ENCODE results near the gene CLIP2. TPM values are rescaled to one million over a fixed set of nuclear protein-coding genes. Genes with fewer than 3 reads are reported as not detected.
"Not testable (repeated sequence)": the region's sequence is repeated elsewhere in the genome, so short reads cannot be mapped to it uniquely, and the experiment has no call there.

The CLIP2 gene
- total RNA-seq, 1 donor from 2014 or later = 32.6 TPM

- Mint-ChIP-seq H3K36me3 (ENCODE audit: low read depth) (no peaks in the 10 kb centered on the region), H3K4me1 (ENCODE audit: low read depth) (no peaks in the 10 kb centered on the region), H3K4me3 (ENCODE audit: unreplicated experiment) (no peak overlapping the region), H3K27me3 (ENCODE audit: low read depth) (no peaks in the 10 kb centered on the region), H3K27ac (ENCODE audit: unreplicated experiment) (no peak overlapping the region), H3K9me3 (ENCODE audit: low read depth) (no peaks in the 10 kb centered on the region)
- no peak for TF ChIP-seq CTCF (IDR thresholded peaks at IDR 0.05)
- DNase-seq (ENCODE audit: low spot score) = no peak
These were observed 120.4 kb downstream of the CLIP2 start for GRCh38 chr7:74409571-74409970.

- DNase-seq (ENCODE audit: low spot score) = no peak
These were observed 121.6 kb downstream of the CLIP2 start for GRCh38 chr7:74410772-74411171.

GRCh38 chr7:74411571-74411970 is 122.4 kb downstream of the CLIP2 start:
- H3K36me3 Mint-ChIP-seq (ENCODE audit: low read depth); H3K9me3 Mint-ChIP-seq (ENCODE audit: low read depth); H3K27me3 Mint-ChIP-seq (ENCODE audit: low read depth); H3K4me3 Mint-ChIP-seq (ENCODE audit: unreplicated experiment); H3K4me1 Mint-ChIP-seq (ENCODE audit: low read depth); H3K27ac Mint-ChIP-seq (ENCODE audit: unreplicated experiment): not testable (repeated sequence)
- peak; percentile 17 for DNase-seq (ENCODE audit: low spot score)

More at GRCh38 chr7:74410772-74411171, 121.6 kb downstream of the CLIP2 start:
- Mint-ChIP-seq H3K4me3 (ENCODE audit: unreplicated experiment) (no peak overlapping the region), H3K9me3 (ENCODE audit: low read depth) (no peaks in the 10 kb centered on the region), H3K27me3 (ENCODE audit: low read depth) (no peaks in the 10 kb centered on the region), H3K27ac (ENCODE audit: unreplicated experiment) (no peak overlapping the region), H3K4me1 (ENCODE audit: low read depth) (no peaks in the 10 kb centered on the region), H3K36me3 (ENCODE audit: low read depth) (no peaks in the 10 kb centered on the region)
- TF ChIP-seq CTCF (IDR thresholded peaks at IDR 0.05) = no peak

- no peak for DNase-seq (ENCODE audit: low spot score)
- no peak overlapping the region for H3K27ac Mint-ChIP-seq (ENCODE audit: unreplicated experiment)
- no peak for TF ChIP-seq CTCF (IDR thresholded peaks at IDR 0.05)
- no peaks in the 10 kb centered on the region for H3K36me3 Mint-ChIP-seq (ENCODE audit: low read depth)
- no peaks in the 10 kb centered on the region for H3K4me1 Mint-ChIP-seq (ENCODE audit: low read depth)
- H3K27me3 Mint-ChIP-seq (ENCODE audit: low read depth) = no peaks in the 10 kb centered on the region
- H3K4me3 Mint-ChIP-seq (ENCODE audit: unreplicated experiment) = no peak overlapping the region
- H3K9me3 Mint-ChIP-seq (ENCODE audit: low read depth) = no peaks in the 10 kb centered on the region
These were observed 122.8 kb downstream of the CLIP2 start for GRCh38 chr7:74412056-74412455.

- TF ChIP-seq CTCF (IDR thresholded peaks at IDR 0.05) = no peak
- Mint-ChIP-seq H3K4me3 (ENCODE audit: unreplicated experiment) (no peak overlapping the region), H3K27ac (ENCODE audit: unreplicated experiment) (no peak overlapping the region), H3K36me3 (ENCODE audit: low read depth) (no peaks in the 10 kb centered on the region), H3K9me3 (ENCODE audit: low read depth) (no peaks in the 10 kb centered on the region), H3K27me3 (ENCODE audit: low read depth) (no peaks in the 10 kb centered on the region), H3K4me1 (ENCODE audit: low read depth) (peaks cover 3% of the 10 kb centered on the region)
- peak; percentile 5 for DNase-seq (ENCODE audit: low spot score)
These were observed 123.4 kb downstream of the CLIP2 start for GRCh38 chr7:74412603-74413002.

- DNase-seq (ENCODE audit: low spot score); H3K27ac Mint-ChIP-seq (ENCODE audit: unreplicated experiment); H3K4me1 Mint-ChIP-seq (ENCODE audit: low read depth); H3K27me3 Mint-ChIP-seq (ENCODE audit: low read depth); H3K9me3 Mint-ChIP-seq (ENCODE audit: low read depth); H3K4me3 Mint-ChIP-seq (ENCODE audit: unreplicated experiment); H3K36me3 Mint-ChIP-seq (ENCODE audit: low read depth): not testable (repeated sequence)
These were observed 125.6 kb downstream of the CLIP2 start for GRCh38 chr7:74414595-74415333.

Data from chondrocyte (in vitro differentiated cells).